Gastroesophageal sphincter (tissue), 4 donors: ENCODE data around the gene ZNF429. TPM values are rescaled to one million over a fixed set of nuclear protein-coding genes. Genes with fewer than 3 reads are reported as not detected.

ENCODE experiments used
- ATAC-seq: fragments of 150-250 bp; one replicate; pipeline ENCODE4 v1.9.1; 2016; ENCODE audit warnings: mild to moderate bottlenecking, moderate library complexity
- H3K27ac ChIP-seq, 4 donors: fragments of 200-600 bp; sonication (generic) in 3 of 4; 1 replicate in 3 of 4; 2 replicates in 1 of 4; pipeline ENCODE4 v1.5.1; 2016 to 2019
- H3K27me3 ChIP-seq: fragments of 200-600 bp; sonication (generic); one replicate; pipeline ENCODE4 v1.5.1; 2019
- H3K36me3 ChIP-seq, 2 donors: fragments of 200-600 bp; sonication (generic); one replicate each; pipeline ENCODE4 v1.5.1; 2019; ENCODE audit warnings: control low read depth in 1 of 2
- H3K4me1 ChIP-seq, 3 donors: fragments of 200-600 bp; sonication (generic); 1 replicate in 2 of 3; 2 replicates in 1 of 3; pipeline ENCODE4 v1.5.1; 2016 to 2019; ENCODE audit warnings: control low read depth in 2 of 3
- H3K4me3 ChIP-seq, 2 donors: fragments of 200-600 bp; sonication (generic); one replicate each; pipeline ENCODE4 v1.5.1; 2019; ENCODE audit warnings: mild to moderate bottlenecking in 1 of 2, moderate library complexity in 1 of 2
- H3K9me3 ChIP-seq, 3 donors: fragments of 200-600 bp; sonication (generic); one replicate each; pipeline ENCODE4 v1.5.1; 2017 to 2019; ENCODE audit warnings: control low read depth in 2 of 3
- CTCF ChIP-seq, 4 experiments: fragments of 200-600 bp in 2 of 4; fragments of 450-650 bp in 2 of 4; sonication (generic) in 1 of 4; IDR thresholded peaks; one replicate each; pipeline ENCODE4 v1.5.1; 2017 to 2019; ENCODE audit warnings: antibody characterized with exemption in 4 of 4, mild to moderate bottlenecking in 2 of 4, moderate library complexity in 2 of 4
- EP300 ChIP-seq: sonication (generic); formaldehyde crosslinking; IDR thresholded peaks from one replicate; pipeline ENCODE4 v1.6.1; 2017; ENCODE audit warnings: antibody characterized with exemption, mild to moderate bottlenecking
- POLR2A ChIP-seq, 2 donors: fragments of 450-650 bp; IDR thresholded peaks; one replicate each; pipeline ENCODE4 v1.6.1; 2017; ENCODE audit warnings: antibody characterized with exemption in 2 of 2, mild to moderate bottlenecking in 2 of 2, moderate library complexity in 1 of 2
- POLR2AphosphoS5 ChIP-seq: sonication (generic); formaldehyde crosslinking; IDR thresholded peaks from one replicate; pipeline ENCODE4 v1.6.1; 2017; ENCODE audit warnings: antibody characterized with exemption
- WGBS, 2 donors: methylation state at CpG; one replicate each; pipeline ENCODE4 v1.1.5; 2018; ENCODE audit warnings: low coverage in 1 of 2; 5-methylcytosine and 5-hydroxymethylcytosine counted together
- total RNA-seq, 4 donors: library from RNA; depleted of rRNA; stranded (reverse); fragments of >200 nt; gene quantifications; one replicate each; pipeline ENCODE4 v1.1.0, GENCODE V29; 2016

The ZNF429 gene
- total RNA-seq, 4 donors from 2014 or later: 6.4 to 20.2 (median 10.0) TPM

GRCh38 chr19:21581646-21582240 is 76.3 kb downstream of the ZNF429 start:
- Histone ChIP-seq H3K4me1 (peaks cover 0 to 12% (median 0%) of the 10 kb centered on the region in 3 donors), H3K4me3 (no peak overlapping the region), H3K27ac (no peak overlapping the region), H3K27me3 (peaks cover 19% of the 10 kb centered on the region), H3K9me3 (peaks cover 0 to 24% (median 0%) of the 10 kb centered on the region in 3 donors), H3K36me3 (no peaks in the 10 kb centered on the region)
- WGBS, 2 donors: 73 to 81% methylated on average over 1 of the region's 1 CpG
- TF ChIP-seq EP300 (no peak), POLR2AphosphoS5 (no peak), CTCF (IDR thresholded peaks at IDR 0.05) (no peak), POLR2A (IDR thresholded peaks at IDR 0.05) (no peak)
- no peak for ATAC-seq

- Histone ChIP-seq H3K36me3 (no peaks in the 10 kb centered on the region), H3K27me3 (peaks cover 21% of the 10 kb centered on the region), H3K4me3 (no peak overlapping the region), H3K4me1 (peaks cover 0 to 20% (median 0%) of the 10 kb centered on the region in 3 donors), H3K9me3 (peaks cover 0 to 15% (median 0%) of the 10 kb centered on the region in 3 donors), H3K27ac (no peak overlapping the region)
- ATAC-seq: no peak
- no peak for TF ChIP-seq EP300
- no peak for TF ChIP-seq POLR2A (IDR thresholded peaks at IDR 0.05)
- no peak for TF ChIP-seq POLR2AphosphoS5
- TF ChIP-seq CTCF (IDR thresholded peaks at IDR 0.05): no peak
- WGBS, 2 donors: 60 to 67% methylated on average over 4 to 5 of the region's 5 CpGs
Observed at GRCh38 chr19:21584537-21584936, 79.1 kb downstream of the ZNF429 start.

GRCh38 chr19:21585281-21585890 is 80.0 kb downstream of the ZNF429 start:
- no peak overlapping the region for H3K4me3 ChIP-seq

GRCh38 chr19:21586311-21587116 is 81.1 kb downstream of the ZNF429 start:
- peaks cover 0 to 20% (median 0%) of the 10 kb centered on the region in 3 donors for H3K4me1 ChIP-seq
- peak overlapping the region in 3 of 4 donors; percentile 48 to 79 (median 63) for H3K27ac ChIP-seq
- H3K27me3 ChIP-seq: peaks cover 21% of the 10 kb centered on the region
- no peaks in the 10 kb centered on the region for H3K36me3 ChIP-seq
- peak overlapping the region; percentile 50 to 69 for H3K4me3 ChIP-seq
- ATAC-seq: peak; percentile 60
- WGBS, 2 donors: 0% methylated on average over 5 of the region's 72 CpGs; no CpG with 5 or more reads in 1 of the 2 donors
- peaks cover 0 to 12% (median 0%) of the 10 kb centered on the region in 3 donors for H3K9me3 ChIP-seq
- TF ChIP-seq EP300: no peak
- peak in 1 of 4 experiments; percentile 11 for TF ChIP-seq CTCF (IDR thresholded peaks at IDR 0.05)
- TF ChIP-seq POLR2AphosphoS5: no peak

More at GRCh38 chr19:21585281-21585890, 80.0 kb downstream of the ZNF429 start:
- TF ChIP-seq POLR2A (IDR thresholded peaks at IDR 0.05) (no peak), EP300 (no peak), CTCF (IDR thresholded peaks at IDR 0.05) (no peak), POLR2AphosphoS5 (no peak)
- no peak overlapping the region for H3K27ac ChIP-seq
- ATAC-seq: no peak
- peaks cover 0 to 20% (median 0%) of the 10 kb centered on the region in 3 donors for H3K4me1 ChIP-seq
- peaks cover 21% of the 10 kb centered on the region for H3K27me3 ChIP-seq
- H3K9me3 ChIP-seq: peaks cover 0 to 15% (median 0%) of the 10 kb centered on the region in 3 donors
- no peaks in the 10 kb centered on the region for H3K36me3 ChIP-seq
- WGBS, 2 donors: 60 to 100% methylated on average over 2 to 3 of the region's 12 CpGs
